Left lung (tissue), 10 donors: ENCODE results near the gene YIF1A. TPM values are rescaled to one million over a fixed set of nuclear protein-coding genes. Genes with fewer than 3 reads are reported as not detected.

ENCODE experiments used
- ATAC-seq: fragments of 200-7000 bp; cut with Tn5 transposase; one replicate; pipeline ENCODE4 v1.9.1; 2020; ENCODE audit warnings: moderate library complexity
- DNase-seq, 4 donors: peaks; one replicate each; pipeline ENCODE4 v3.0.0-alpha.2; 2013 to 2020
- H3K27ac ChIP-seq, 2 donors: fragments of 200-600 bp; sonication (generic) in 1 of 2; one replicate each; pipeline versions ENCODE4 v1.5.0 to v1.8.0; 2020 to 2021
- H3K27me3 ChIP-seq, 2 donors: fragments of 200-600 bp; sonication (generic) in 1 of 2; one replicate each; pipeline versions ENCODE4 v1.5.0 to v1.8.0; 2020 to 2021
- H3K36me3 ChIP-seq, 2 donors: fragments of 200-600 bp; sonication (generic) in 1 of 2; one replicate each; pipeline versions ENCODE4 v1.5.0 to v1.8.0; 2020 to 2021
- H3K4me1 ChIP-seq, 2 donors: fragments of 200-600 bp; one replicate each; pipeline ENCODE4 v1.8.0; 2021
- H3K4me3 ChIP-seq, 2 donors: fragments of 200-600 bp; sonication (generic) in 1 of 2; one replicate each; pipeline versions ENCODE4 v1.5.0 to v1.8.0; 2020 to 2021; ENCODE audit warnings: mild to moderate bottlenecking in 1 of 2
- H3K9me3 ChIP-seq, 2 donors: fragments of 200-600 bp; sonication (generic) in 1 of 2; one replicate each; pipeline versions ENCODE4 v1.5.0 to v1.8.0; 2020 to 2021
- intact Hi-C, 2 donors: fragments of 100-400 bp; cut with DNase I; formaldehyde crosslinking; loops; one replicate each; pipeline versions ENCODE4 v1.11.2 to v1.14.2; 2022
- polyA plus RNA-seq, 6 donors: library from polyadenylated mRNA; unstranded; fragments of 120-200 nt; gene quantifications; one replicate each; pipeline ENCODE4 v1.2.1, GENCODE V29; 2013; ENCODE audit not compliant: insufficient read length in 6 of 6
- total RNA-seq, 2 donors: library from RNA; stranded (reverse); fragmentation: NEBNext Ultra II Directional; extraction: Animal tissue kit (Norgen Biotek cat#: 25700); gene quantifications; one replicate each; pipeline ENCODE4 v1.2.1, GENCODE V29; 2021
- TF ChIP-seq, protein P1 (sequence below), 2 donors: fragments of 200-600 bp; sonication (generic) in 1 of 2; IDR thresholded peaks; one replicate each; pipeline versions ENCODE4 v1.5.0 to v1.8.0; 2021; ENCODE audit warnings: antibody characterized with exemption in 2 of 2
- donor health status: DM: no; HTN: yes; CAD: no.
- donor health status: DM: no; HTN: no; CAD: no.

Gene YIF1A
- total and polyA plus RNA-seq, 8 donors: 32.9 to 118 (median 45.9) TPM

DNA sequence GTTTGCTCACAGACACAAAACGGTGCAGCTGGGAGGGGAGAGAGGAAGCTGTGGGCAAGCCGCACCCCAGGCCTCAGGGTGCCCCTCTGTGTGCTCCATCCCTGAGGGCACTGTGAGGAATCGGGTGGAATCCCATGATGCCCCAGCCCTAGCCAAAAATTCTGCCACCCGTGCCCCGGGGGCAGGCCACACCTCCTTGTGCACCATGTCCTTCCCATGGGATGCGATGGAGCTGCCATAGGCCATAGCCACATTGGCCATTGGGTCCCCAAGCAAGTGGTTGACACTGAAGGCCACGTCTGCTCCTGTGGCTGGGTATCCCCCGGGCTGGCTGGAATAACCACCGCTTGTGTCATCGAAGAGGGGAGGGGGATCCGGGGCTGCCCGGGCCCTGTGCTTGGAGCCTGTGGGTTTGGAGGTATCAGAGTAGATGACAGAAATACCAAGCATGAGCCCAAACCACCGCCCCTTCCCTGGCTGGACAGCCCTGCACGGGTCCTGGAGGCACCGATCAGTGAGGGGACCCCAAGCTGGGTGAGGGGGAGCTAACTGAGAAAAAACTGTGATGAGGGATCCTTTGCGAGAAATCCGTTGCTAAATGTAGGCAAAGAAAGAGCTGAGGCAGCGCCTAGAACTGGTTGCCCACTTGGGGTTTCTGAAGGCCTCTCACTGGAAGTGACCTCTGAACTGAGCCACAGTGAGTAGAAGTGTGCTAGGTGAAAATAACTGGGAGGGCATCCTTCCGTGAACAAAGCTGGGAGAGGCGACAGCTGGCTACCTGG is 863 bp downstream of the YIF1A start:
- ATAC-seq (peak; percentile 1), DNase-seq (no peak)
- intact Hi-C loops: no loop called here
- Histone ChIP-seq H3K27me3 (peaks cover 14 to 34% of the 10 kb centered on the region in 2 donors), H3K27ac (peak overlapping the region; percentile 89 to 92), H3K36me3 (peaks cover 0 to 20% of the 10 kb centered on the region in 2 donors), H3K4me3 (peak overlapping the region; percentile 69 to 75), H3K4me1 (peaks cover 16 to 33% of the 10 kb centered on the region in 2 donors), H3K9me3 (no peaks in the 10 kb centered on the region)
- TF ChIP-seq, protein P1, sequence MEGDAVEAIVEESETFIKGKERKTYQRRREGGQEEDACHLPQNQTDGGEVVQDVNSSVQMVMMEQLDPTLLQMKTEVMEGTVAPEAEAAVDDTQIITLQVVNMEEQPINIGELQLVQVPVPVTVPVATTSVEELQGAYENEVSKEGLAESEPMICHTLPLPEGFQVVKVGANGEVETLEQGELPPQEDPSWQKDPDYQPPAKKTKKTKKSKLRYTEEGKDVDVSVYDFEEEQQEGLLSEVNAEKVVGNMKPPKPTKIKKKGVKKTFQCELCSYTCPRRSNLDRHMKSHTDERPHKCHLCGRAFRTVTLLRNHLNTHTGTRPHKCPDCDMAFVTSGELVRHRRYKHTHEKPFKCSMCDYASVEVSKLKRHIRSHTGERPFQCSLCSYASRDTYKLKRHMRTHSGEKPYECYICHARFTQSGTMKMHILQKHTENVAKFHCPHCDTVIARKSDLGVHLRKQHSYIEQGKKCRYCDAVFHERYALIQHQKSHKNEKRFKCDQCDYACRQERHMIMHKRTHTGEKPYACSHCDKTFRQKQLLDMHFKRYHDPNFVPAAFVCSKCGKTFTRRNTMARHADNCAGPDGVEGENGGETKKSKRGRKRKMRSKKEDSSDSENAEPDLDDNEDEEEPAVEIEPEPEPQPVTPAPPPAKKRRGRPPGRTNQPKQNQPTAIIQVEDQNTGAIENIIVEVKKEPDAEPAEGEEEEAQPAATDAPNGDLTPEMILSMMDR (IDR thresholded peaks at IDR 0.05): no peak

DNA sequence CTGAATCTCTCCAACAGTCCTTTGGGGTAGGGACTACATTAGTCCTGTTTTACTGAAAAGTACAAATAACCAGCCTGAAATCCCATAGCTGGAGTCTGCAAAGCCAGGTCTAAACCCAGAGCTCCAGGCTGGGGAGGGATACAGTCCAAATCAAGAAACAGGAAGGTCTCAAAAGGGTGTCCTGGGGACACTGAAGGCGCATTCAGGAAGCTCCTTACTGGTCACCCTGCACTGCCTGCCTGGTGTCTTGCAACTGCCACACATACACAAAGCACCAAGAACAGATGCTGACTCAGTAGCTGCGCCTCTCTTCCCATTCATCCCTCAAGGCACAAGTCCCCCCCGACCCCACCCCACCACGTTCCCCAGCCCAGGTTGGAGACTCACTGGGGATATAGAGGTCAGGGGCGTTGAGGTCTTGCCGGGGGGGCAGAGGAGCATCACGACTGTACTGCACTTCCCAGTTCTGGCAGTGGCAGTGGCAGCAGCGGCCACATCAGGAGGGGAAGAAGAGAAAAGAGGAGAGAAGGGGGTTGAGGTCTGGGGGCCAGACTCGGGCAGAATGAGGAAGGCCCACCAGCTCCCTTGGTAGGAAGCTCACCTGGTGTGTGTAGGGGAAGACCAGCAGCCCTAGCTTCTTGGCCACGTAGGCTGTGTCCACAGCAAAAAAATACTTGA is 1.6 kb downstream of the YIF1A start:
- H3K4me1 ChIP-seq: peaks cover 16 to 39% of the 10 kb centered on the region in 2 donors
- DNase-seq (no peak), ATAC-seq (no peak)
- H3K27ac ChIP-seq: no peak overlapping the region
- TF ChIP-seq, protein P1 (IDR thresholded peaks at IDR 0.05): no peak
- peak overlapping the region in 1 of 2 donors; percentile 69 for H3K4me3 ChIP-seq
- no peaks in the 10 kb centered on the region for H3K9me3 ChIP-seq
- H3K27me3 ChIP-seq: peaks cover 11 to 26% of the 10 kb centered on the region in 2 donors
- H3K36me3 ChIP-seq: peaks cover 0 to 20% of the 10 kb centered on the region in 2 donors
- intact Hi-C loops: no loop called here

DNA sequence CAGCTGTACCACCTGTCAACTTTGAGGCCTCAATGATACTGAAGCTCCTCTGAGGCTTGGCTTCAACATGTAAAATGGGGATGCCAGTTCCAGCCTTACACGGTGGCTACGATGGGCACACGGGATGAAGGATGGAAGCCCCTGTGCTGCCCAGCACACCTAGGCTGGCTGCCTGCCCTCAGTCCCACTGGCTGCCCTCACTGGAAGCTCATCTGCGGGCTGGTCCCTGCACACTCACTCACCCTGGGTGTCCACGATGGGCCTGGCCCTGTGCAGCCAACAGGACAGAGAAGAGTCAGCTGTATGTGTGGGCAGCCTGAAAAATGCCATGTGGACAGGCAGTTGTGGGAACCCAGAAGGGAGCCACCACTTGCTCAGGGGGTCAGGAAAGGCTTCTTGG is 2.2 kb downstream of the YIF1A start:
- Histone ChIP-seq H3K27me3 (peaks cover 5 to 20% of the 10 kb centered on the region in 2 donors), H3K4me1 (peaks cover 12 to 40% of the 10 kb centered on the region in 2 donors), H3K27ac (no peak overlapping the region), H3K36me3 (peaks cover 0 to 20% of the 10 kb centered on the region in 2 donors), H3K9me3 (no peaks in the 10 kb centered on the region), H3K4me3 (no peak overlapping the region)
- ATAC-seq: no peak
- DNase-seq: no peak
- intact Hi-C loops: no loop called here
- TF ChIP-seq, protein P1 (IDR thresholded peaks at IDR 0.05): no peak

DNA sequence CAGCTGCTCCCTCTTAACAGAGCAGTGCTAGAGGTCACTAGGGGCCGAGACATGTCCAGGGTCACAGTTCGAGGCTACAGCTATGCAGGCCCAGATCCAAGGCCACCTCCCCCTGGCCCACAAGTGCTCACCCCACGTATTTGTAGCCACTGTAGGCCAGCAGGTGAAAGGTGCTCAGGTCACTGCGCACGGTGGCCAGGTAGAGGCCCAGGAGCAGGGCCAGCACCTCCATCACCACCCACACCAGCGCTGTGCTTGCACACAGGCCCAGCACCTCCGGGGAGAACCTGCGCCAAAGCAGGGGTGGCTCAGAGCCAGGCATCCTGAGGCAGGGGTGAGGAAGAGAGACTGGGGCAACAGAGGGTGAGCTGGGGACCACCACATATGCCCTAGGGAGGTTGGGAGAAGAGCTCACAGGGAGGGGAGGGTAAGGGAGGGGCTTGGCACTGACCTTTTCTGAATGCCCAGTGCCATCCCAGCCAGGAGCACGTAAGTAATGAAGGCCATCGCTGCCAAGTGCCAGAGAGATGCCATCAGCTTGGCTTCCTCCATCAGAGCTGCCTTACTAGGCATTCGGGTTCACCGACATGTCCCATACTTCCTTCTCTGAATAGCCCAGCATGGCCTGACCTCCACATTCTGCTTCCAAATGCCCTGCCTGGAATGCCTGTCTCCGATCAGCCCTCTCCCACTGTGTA is 3.5 kb downstream of the YIF1A start:
- TF ChIP-seq, protein P1 (IDR thresholded peaks at IDR 0.05): no peak
- no peak for ATAC-seq
- intact Hi-C loops: no loop called here
- no peak for DNase-seq
- H3K4me3 ChIP-seq: no peak overlapping the region
- H3K27ac ChIP-seq: no peak overlapping the region
- H3K36me3 ChIP-seq: peaks cover 0 to 20% of the 10 kb centered on the region in 2 donors
- H3K4me1 ChIP-seq: peaks cover 12 to 40% of the 10 kb centered on the region in 2 donors
- H3K9me3 ChIP-seq: no peaks in the 10 kb centered on the region
- peaks cover 0 to 7% of the 10 kb centered on the region in 2 donors for H3K27me3 ChIP-seq
